ENCODE measurements around the gene SCYGR4.
"Not testable (repeated sequence)": the region's sequence is repeated elsewhere in the genome, so short reads cannot be mapped to it uniquely, and the experiment has no call there.

The SCYGR4 gene, protein sequence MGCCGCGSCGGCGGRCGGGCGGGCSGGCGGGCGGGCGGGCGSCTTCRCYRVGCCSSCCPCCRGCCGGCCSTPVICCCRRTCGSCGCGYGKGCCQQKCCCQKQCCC

DNA sequence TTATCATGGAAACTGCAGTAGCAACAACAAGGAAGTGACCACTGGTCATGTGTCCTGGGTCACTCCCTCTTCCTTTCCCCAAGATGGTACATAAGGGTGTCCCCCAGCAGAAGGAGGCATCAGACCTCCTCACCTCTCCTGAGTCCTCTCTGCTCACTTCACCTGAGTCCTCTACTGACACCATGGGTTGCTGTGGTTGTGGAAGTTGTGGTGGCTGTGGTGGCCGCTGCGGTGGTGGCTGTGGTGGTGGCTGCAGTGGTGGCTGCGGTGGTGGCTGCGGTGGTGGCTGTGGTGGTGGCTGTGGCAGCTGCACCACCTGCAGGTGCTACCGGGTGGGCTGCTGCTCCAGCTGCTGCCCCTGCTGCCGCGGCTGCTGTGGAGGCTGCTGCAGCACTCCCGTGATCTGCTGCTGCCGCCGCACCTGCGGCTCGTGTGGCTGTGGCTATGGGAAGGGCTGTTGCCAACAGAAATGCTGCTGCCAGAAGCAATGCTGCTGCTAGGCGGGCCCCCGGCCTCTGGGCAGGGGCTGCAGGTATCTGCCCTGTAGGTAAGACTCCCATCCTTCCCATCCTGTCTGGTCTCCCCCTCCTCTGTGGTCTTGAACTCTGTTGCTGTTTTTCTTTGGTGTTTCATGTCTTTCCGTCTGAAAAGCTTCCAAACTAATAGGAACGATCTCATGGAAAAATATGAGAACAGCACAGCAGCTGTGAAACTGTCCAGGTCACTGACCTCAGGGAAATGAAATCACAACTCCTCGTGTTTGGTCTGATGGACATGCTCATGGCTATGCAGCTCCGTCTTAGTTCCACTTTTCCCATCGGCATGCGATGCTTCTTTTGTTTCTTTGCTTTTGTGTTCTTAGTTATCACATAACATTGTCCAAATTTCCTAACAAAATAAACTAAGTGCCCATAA lies at the start of gene SCYGR4:
TSS of gene SCYGR4 (plus strand) at position 183 of the 915 bp plus-strand sequence. CDS start at position 183, 0 bp downstream.
- DNase-seq, result no peak

DNA sequence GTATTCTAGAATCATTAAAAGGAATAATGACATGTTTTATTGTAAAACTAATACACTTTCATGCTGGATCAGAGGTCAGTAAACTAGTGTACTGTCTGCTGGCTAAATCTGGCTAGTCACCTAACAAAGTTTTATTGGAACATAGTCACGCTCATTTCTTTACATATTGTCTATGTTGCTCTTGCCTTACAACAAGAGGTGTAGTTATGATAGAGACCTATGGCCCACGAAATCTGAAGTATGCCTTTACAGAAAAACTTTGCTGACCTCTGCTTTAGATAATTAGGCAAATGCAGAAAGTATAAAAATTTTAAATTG lies 48.5 kb upstream of the SCYGR4 start:
- no peak for DNase-seq

DNA sequence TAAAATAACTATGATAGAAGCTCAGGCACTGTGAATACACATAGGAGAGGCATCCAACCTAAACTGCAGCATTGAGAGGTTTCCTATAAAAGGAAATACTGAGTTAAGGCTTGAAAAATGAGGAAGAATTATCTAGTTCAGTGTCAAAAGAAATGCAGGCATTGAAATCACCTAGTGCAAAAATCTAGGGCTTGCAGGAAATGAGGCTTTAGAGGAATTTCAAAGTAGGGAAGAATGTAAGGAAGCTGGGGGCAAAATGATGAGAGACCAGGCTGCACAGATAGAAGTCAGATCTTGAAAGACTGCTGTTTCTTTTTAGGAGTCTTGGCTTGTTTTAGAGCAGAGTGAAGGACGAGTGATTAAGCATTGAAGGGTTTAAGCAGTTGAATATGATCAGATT lies 46.7 kb upstream of the SCYGR4 start:
- no peak for DNase-seq

DNA sequence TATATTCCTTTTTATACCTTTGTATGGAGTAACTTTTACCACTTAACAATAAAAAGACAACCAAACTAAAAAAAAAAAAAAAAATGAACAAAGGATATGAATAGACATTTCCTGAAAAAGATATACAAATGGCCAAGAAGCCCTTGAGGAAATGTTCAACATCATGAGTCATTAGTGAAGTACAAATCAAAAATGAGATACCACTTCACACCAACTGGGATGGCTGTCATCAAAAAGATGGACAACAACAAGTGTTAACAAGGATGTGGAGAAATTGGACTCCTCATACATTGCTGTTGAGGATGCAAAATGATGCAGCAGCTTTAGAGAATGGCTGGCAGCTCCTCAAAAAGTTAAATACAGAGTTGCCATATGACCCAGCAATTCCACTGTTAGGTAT lies 41.2 kb upstream of the SCYGR4 start:
- DNase-seq, result no peak

DNA sequence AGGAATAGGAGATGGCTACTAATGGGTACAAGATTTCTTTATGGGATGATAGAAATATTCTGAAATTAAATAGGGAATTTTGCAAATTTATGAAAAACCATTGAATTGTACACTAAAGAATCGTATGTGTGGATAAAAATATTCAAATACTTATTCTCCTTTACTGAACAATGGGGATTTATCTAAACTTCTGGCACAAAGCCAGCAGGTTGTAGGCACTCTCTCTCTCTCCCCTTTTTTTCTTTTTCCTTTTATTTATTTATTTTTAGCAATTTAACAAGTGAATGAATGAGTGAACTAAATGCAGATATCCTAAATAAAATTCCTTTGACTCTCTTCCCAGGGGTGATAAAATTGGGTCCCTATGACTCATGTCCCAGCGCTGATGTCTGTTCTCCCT lies 40.5 kb upstream of the SCYGR4 start:
- DNase-seq, result no peak

DNA sequence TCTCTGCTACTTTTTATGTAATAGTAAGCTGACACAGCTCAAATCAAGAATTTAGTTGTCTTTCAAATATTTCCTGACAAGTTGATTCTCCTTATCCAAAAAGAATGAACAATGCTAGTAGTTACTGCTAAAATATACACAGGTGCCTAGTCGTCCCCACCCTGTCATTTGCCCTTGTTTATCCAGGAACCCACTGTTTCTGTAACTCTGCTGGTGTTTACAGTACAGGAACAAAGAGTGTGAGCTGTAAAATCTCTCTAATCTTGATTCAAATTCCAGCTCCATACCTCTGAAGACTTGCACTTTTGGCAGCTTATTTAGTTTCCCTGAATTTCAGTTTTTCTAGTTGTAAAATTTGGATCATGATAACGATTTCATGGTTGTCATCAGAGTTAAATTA lies 39.7 kb upstream of the SCYGR4 start:
- DNase-seq, result no peak

DNA sequence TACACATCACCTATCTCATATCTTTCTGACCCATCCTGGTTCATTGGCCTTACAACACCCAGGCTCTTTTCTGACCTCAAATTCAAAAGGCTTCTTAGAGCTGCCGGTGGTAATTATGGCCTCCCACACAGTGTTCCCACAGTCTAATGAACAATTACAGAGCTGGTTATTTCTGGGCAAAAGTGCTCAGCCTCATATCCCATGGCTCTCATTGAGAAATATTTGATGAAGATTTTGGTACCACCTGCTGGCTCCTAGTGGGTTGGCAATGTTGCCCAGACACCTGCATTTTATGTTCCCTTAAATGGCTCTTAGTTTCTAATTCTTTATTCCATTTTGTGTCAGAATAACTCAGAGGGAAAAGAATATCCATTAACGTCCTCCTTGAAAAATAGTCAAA lies 38.7 kb upstream of the SCYGR4 start:
- no peak for DNase-seq

DNA sequence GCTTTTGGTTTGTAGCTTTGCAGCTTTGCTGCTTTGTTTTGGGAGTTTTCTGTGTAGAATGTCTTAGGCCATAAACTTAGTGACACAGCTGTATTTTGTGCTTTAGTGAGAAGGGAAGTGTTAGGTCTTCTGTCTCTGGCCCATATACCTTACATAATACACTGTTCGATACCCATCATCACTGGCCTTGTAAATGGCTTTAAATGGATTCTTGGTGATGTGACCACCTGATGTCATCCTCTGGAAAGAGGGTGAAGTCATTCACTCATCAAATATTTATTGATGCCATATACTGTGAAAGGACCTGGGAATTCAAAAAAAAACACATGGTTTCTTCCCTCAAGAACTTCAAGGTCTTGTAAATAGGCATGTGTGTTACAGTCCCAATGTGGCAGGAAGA lies 37.5 kb upstream of the SCYGR4 start:
- no peak for DNase-seq

DNA sequence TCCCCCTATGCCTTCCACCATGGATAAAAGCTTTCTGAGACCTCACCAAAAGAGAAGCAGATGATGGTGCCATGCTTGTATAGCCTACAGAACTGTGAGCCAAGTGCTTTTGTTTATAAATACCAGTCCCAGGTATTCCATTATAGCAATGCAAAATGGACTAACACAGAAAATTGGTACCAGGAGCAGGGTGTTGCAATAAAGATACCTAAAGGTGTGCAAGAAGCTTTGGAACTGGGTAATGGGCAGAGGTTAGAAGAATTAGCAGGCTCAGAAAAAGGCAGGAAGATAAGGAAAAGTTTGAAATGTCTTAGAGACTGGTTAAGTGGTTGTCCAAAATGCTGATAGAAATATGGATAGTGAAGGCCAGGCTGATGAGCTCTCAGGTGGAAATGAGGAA lies 34.9 kb upstream of the SCYGR4 start:
- no peak for DNase-seq

DNA sequence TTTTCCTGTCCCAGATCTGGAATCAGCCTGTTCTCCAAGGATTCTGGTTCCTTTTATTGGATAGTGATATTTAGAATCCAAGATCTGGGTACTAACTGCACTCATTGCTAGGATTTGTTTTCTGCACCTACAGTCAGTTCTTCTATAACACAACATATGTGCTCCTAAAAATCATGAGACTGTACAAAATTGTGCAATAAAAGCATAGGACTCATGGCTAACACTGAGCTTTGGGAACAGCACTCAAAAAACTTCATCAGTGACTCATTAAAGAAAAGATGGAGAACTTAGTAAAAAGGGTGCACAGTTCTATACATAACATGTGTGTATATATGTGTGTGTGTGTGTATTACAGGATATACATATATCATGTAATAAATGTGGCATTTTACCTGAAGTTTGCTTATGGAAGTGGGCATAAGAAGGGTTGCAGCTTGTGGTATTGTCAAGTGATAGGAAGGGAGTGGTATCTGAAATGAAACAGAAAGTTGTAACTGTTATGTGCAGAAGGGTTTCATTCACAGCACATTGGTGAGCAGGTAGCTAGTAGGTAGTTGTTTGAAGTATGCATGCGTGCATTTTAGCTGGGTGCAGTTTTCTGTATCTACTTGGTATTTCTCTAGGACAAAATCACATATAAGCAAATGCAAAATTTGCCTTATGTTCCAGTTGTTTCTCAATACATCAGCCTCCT lies 24.5 kb upstream of the SCYGR4 start:
- DNase-seq, result no peak

DNA sequence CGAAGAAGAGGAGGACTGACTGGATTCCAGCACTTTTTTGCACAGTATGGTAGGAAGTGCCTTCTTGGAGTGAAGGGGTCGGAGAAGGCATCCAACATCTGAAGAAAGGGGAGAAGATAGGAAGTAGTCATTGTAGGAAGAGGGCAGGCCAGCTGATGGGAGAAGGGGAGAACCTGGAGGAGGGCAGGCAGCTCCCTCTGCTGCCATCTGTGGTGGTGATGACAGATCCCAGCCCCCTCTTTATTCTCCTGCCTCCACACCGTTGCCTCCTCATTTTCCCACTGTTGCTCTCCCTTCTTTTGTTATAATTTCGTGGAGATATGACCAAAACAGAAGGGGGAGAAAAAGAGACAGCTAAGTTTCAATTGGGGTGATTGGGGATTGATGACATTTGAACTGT lies 21.5 kb upstream of the SCYGR4 start:
- no peak for DNase-seq

DNA sequence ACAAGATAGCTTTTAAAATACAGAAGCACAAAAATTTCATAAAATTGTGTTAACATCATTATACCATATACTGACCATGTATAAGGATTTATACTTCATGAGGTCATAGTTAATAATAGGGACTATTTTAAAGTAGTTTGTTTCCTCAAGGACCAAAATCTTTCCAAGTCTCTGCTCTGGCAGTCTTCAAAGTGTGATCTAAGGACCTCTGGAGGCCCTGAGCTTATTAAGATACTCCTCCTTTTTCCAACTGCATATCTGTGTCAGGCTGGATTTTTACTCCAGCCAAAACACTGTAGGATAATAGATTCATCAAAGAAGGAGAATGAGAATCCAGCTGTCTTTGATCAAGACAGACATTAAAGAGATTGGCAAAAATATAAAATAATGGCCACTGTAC lies 20.3 kb upstream of the SCYGR4 start:
- DNase-seq, result no peak

DNA sequence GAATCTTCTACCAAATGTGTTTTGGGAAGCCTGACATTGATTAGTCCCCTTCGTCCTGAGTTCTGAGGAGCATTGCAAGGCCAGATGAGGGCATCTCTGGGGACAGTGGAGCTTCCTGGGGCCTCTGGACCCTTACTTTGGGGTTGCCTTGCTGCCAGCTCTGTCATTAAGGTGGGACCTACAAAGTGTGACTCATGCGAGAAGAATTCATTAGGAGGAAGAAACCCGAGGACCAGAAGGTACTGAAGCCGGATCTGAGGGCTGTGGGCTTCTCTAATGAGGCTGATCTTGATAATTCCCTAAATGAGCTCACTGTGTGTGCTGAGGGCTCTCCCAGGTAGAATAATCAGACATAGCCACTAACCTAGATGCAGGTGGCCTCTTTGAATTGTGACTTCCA lies 19.3 kb upstream of the SCYGR4 start:
- DNase-seq, result no peak

DNA sequence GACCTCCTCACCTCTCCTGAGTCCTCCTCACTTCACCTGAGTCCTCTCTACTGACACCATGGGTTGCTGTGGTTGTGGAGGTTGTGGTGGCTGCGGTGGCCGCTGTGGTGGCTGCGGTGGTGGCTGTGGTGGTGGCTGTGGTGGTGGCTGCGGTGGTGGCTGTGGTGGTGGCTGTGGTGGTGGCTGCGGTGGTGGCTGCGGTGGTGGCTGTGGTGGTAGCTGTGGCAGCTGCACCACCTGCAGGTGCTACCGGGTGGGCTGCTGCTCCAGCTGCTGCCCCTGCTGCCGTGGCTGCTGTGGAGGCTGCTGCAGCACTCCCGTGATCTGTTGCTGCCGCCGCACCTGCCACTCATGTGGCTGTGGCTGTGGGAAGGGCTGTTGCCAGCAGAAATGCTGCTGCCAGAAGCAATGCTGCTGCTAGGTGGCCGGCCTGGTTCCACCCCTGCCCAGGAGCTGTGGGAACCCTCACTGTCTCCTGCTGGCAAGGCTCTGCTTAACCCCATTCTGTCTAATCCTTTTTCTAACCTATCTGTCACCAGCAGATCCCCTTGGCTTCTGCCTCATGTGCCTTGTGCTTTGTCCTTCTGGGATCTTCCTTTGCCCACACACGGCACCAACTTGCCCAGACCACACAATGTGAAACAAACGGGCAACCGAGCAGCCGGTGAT lies 18.3 kb upstream of the SCYGR4 start, which contains the start of gene SCYGR2:
TSS of gene SCYGR2 (plus strand) at position 59 of the 669 bp plus-strand sequence. CDS start at position 59, 0 bp downstream.
- not testable (repeated sequence) for DNase-seq

DNA sequence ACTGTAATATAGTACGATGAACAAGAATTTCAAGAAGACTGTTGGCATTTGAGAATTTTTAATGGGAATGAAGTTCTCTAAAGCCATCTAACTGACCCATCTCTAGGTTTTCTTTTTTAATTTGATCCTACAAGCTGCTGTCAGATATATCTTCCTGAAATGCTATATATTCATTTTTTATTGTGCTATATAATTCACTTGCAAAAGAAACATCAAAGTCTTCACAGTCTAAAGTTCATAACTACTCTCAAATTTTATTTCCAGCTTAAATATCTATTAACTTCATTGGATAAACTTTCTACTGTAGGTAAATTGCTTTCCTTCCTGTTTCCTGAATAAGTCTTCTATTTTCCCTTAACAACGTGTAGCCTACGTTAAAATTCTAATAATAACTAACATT lies 14.9 kb upstream of the SCYGR4 start:
- no peak for DNase-seq

DNA sequence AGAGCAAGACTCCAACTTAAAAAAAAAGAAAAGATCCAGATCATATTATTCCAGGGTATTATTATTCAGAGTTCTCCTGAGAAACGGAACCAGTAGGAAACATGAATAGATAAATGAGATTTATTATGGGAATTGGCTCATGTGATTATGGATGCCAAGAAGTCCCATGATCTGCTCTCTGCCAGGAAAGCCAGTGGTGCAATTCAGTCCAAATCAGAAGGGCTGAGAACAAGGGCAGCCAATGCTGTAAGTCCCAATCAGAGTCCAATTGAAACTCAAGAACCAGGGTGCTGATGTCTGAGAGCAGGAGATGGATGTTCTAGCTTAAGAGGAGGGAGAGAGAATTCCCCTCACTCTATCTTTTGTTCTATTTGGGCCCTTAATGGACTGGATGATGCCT lies 10.8 kb upstream of the SCYGR4 start:
- DNase-seq, result no peak

DNA sequence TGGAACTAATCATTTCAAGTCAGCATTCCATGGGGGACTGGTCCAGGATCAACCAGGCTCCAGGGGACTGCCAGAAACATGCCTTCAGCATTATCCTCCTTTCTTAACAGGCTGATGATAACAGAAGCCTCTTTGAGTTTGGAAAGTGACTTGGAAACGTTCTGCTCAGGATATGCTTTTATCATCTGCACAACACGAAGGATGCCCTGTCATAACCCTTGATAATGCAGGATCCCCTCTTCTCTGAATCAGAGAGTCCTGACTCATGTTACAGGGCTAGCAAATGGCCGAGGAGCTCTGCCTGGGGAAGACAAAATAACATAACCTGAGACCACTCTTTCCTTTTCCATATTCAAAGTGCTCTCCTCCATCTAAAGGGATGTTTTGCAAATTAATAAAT lies 9.4 kb upstream of the SCYGR4 start:
- no peak for DNase-seq

DNA sequence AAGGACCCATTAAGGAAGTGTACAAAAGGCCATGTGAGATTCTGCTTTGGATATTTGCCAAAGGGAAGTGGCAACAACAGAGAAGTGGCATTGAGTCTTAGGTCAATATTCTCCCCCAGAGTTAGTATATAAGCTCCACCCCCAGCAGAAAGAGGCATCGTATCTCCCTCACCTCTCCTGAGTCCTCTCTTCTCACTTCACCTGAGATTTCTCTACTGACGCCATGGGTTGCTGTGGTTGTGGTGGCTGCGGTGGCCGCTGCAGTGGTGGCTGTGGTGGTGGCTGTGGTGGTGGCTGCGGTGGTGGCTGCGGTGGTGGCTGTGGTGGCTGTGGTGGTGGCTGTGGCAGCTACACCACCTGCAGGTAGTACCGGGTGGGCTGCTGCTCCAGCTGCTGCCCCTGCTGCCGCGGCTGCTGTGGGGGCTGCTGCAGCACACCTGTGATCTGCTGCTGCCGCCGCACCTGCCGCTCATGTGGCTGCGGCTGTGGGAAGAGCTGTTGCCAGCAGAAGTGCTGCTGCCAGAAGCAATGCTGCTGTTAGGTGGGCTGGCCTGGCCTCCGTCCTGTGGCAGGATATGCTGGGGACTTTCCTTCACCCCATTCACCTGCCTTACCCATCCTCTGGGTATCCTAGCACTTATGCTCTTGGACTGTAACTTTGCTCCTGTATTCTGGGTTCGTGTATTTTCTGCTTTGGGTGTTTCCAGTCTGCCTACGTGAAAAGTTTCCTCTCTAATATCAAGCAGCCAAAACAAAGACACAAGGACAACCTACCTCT lies 8.5 kb upstream of the SCYGR4 start:
- no peak for DNase-seq

DNA sequence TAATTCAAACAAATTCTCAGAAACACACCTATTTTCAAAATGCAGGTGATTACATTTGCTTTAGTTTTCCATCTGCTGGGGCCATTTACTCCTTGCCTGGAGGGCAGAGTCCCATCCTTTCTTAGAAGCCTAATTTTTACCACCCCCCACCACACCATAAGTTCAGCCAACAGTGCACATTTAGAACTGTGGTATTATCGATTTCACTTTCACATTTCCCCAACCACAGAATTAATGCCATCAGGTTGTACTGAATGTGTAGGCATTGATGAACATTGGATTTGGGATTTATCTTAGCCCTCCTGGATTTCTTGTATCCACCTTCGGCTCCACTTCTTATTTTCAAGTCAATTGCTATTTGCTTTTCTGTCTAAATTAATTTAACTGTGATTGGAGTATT lies 7.2 kb upstream of the SCYGR4 start:
- DNase-seq, result no peak

DNA sequence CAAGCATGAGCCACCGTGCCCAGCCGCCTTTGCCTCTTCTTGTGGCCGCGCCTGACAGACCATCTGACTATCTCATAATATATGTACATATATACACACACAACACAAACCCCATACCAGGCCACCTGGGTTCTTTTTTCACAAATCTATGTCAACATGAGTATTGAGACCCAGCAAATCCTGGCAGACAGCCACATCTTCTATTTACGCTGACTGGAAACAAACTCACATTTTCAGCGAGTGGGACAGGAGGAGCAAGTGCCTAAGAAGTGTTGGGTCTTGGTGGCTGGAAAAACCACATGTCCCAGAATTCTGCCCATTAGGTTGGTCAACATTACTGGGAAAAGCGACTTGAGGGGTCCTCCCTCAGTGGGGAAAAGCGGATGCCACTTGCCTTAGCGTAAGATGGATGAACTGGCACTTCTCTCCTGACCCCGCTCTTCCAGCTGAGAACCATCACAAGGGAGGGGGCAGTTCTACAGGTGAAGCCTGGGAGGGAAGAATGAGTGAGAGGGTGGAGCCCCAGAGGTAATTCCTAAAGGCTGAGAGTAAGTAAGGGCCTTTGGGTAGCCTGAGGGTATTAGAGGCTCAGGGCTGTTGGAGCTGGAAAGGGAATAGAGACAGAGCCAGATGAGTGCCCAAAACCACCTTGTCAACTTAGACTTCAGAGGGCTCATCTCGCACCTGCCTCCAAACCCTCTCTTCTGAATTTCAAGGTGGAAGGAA lies 4.6 kb upstream of the SCYGR4 start:
- no peak for DNase-seq

DNA sequence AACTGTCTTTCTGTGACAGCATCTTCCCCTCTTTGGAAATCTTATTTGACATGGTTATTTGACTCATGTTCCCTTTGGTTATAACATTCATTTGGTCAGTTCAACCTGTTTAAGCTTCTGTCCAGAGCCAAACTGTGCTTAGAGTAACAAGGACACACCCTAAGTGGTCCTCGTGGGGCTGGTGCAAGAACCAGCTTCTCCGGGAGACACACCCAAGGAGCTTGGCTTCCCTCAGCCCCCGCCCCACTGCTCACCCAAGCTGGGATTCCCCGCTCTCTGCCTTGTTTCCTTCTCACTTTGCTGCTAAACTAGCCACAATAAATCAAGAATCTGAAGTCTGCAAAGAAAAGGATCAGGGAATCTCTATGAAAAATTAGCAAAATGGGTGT lies 4.0 kb upstream of the SCYGR4 start:
- DNase-seq, result no peak

DNA sequence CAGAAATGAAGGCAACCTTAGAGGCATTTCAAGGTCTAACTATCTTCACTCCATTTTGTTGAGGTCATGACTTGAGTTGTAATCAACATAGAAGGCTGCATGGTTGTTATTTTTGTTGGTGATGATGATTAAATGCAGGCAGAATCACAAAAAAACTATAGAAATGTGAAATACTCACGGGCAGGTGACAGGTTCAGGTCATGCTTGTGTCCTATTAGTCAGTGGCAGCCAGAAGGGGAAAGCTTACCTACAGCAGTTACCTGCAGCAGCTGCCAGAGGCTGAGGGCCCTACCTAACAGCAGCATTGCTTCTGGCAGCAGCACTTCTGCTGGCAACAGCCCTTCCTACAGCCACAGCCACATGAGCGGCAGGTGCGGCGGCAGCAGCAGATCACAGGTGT lies 3.1 kb upstream of the SCYGR4 start:
- no peak for DNase-seq
